Smooth muscle cell (in vitro differentiated cells): ENCODE data around the gene RIMBP2. TPM values are rescaled to one million over a fixed set of nuclear protein-coding genes. Genes with fewer than 3 reads are reported as not detected.

Experiments used
- DNase-seq: peaks from one replicate; lab custom pipeline; 2025; ENCODE audit not compliant: unreplicated experiment; lab: John Stamatoyannopoulos, UW
- H2AFZ ChIP-seq: fragments of 200-600 bp; sonication (generic); 2 replicates; pipeline ENCODE4 v1.6.0; 2016; ENCODE audit warnings: antibody characterized with exemption, low read depth, mild to moderate bottlenecking
- H3F3A ChIP-seq: fragments of 200-600 bp; sonication (generic); 2 replicates; pipeline ENCODE4 v1.6.0; 2017; ENCODE audit warnings: antibody characterized with exemption, low read depth
- H3K27ac ChIP-seq: fragments of 200-600 bp; sonication (generic); 2 replicates; pipeline ENCODE4 v1.5.1; 2016; ENCODE audit warnings: low read depth, mild to moderate bottlenecking
- H3K27me3 ChIP-seq: fragments of 200-600 bp; sonication (generic); 2 replicates; pipeline ENCODE4 v1.6.1; 2016; ENCODE audit warnings: low read depth, mild to moderate bottlenecking
- H3K36me3 ChIP-seq: fragments of 200-600 bp; sonication (generic); 2 replicates; pipeline ENCODE4 v1.5.1; 2016; ENCODE audit warnings: low read depth
- H3K4me1 ChIP-seq: fragments of 200-600 bp; sonication (generic); 2 replicates; pipeline ENCODE4 v1.5.1; 2016; ENCODE audit warnings: low read depth
- H3K4me2 ChIP-seq: fragments of 200-600 bp; sonication (generic); 2 replicates; pipeline ENCODE4 v1.6.0; 2016; ENCODE audit warnings: mild to moderate bottlenecking
- H3K4me3 ChIP-seq: fragments of 200-600 bp; sonication (generic); 2 replicates; pipeline ENCODE4 v1.5.1; 2016; ENCODE audit warnings: mild to moderate bottlenecking
- H3K79me2 ChIP-seq: fragments of 200-600 bp; sonication (generic); 2 replicates; pipeline ENCODE4 v1.6.0; 2016; ENCODE audit warnings: low read depth, mild to moderate bottlenecking
- H3K9ac ChIP-seq: fragments of 200-600 bp; sonication (generic); 2 replicates; pipeline ENCODE4 v1.6.0; 2016; ENCODE audit warnings: low read depth
- H3K9me3 ChIP-seq: fragments of 200-600 bp; sonication (generic); replicated peaks from 2 replicates; pipeline ENCODE4 v1.5.1; 2016; ENCODE audit warnings: low read depth
- H4K20me1 ChIP-seq: fragments of 200-600 bp; sonication (generic); 2 replicates; pipeline ENCODE4 v1.6.0; 2016; ENCODE audit warnings: low read depth
- WGBS: methylation state at CpG from one replicate; pipeline ENCODE4 v1.1.7; 2016; ENCODE audit warnings: low lambda C conversion rate; 5-methylcytosine and 5-hydroxymethylcytosine counted together
- polyA plus RNA-seq: library from polyadenylated mRNA; unstranded; fragments of >200 nt; fragmentation: Nextera tagmentation; extraction: Ambion mirVana; gene quantifications from 2 replicates; pipeline ENCODE4 v1.2.1, GENCODE V29; 2016
- total RNA-seq: library from RNA; depleted of rRNA; stranded (reverse); fragments of >200 nt; gene quantifications from 2 replicates; pipeline ENCODE4 v1.2.3, GENCODE V29; 2014
- TF ChIP-seq, protein P1 (sequence below): fragments of 200-600 bp; sonication (generic); IDR thresholded peaks from 2 replicates; pipeline ENCODE4 v1.5.1; 2017; ENCODE audit warnings: borderline replicate concordance, mild to moderate bottlenecking, antibody characterized with exemption; ENCODE audit not compliant: insufficient read depth, poor library complexity, severe bottlenecking

Gene RIMBP2
- total and polyA plus RNA-seq, 2 experiments from 2014 or later, result 2.3 TPM; not detected in 1

DNA sequence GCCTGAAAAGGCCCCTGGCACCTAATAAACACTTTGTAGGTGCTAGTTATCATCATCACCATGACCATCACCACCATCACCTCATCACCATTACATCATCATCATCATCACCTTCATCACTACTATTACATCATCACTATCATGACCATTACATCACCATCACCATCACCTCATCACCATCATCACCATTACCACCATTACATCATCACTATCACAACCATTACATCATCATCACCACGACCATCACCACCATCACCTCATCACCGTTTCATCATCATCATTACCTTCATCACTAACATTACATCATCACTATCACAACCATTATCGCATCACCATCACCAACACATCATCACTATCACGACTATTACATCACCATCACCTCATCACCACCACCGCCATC is 132.8 kb downstream of the RIMBP2 start:
- no peak overlapping the region for H2AFZ ChIP-seq
- no peaks in the 10 kb centered on the region for H3K79me2 ChIP-seq
- no peak overlapping the region for H3K27ac ChIP-seq
- H3K27me3 ChIP-seq, result no peaks in the 10 kb centered on the region
- H4K20me1 ChIP-seq, result no peaks in the 10 kb centered on the region
- no peaks in the 10 kb centered on the region for H3K9me3 ChIP-seq
- 76% methylated on average over 5 of the region's 5 CpGs for WGBS
- TF ChIP-seq, protein P1, sequence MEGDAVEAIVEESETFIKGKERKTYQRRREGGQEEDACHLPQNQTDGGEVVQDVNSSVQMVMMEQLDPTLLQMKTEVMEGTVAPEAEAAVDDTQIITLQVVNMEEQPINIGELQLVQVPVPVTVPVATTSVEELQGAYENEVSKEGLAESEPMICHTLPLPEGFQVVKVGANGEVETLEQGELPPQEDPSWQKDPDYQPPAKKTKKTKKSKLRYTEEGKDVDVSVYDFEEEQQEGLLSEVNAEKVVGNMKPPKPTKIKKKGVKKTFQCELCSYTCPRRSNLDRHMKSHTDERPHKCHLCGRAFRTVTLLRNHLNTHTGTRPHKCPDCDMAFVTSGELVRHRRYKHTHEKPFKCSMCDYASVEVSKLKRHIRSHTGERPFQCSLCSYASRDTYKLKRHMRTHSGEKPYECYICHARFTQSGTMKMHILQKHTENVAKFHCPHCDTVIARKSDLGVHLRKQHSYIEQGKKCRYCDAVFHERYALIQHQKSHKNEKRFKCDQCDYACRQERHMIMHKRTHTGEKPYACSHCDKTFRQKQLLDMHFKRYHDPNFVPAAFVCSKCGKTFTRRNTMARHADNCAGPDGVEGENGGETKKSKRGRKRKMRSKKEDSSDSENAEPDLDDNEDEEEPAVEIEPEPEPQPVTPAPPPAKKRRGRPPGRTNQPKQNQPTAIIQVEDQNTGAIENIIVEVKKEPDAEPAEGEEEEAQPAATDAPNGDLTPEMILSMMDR, result no peak
- no peak overlapping the region for H3K4me3 ChIP-seq
- no peak overlapping the region for H3K9ac ChIP-seq
- H3K4me1 ChIP-seq, result no peaks in the 10 kb centered on the region
- H3K4me2 ChIP-seq, result no peak overlapping the region
- DNase-seq, result no peak
- H3K36me3 ChIP-seq, result no peaks in the 10 kb centered on the region
- no peaks in the 10 kb centered on the region for H3F3A ChIP-seq

DNA sequence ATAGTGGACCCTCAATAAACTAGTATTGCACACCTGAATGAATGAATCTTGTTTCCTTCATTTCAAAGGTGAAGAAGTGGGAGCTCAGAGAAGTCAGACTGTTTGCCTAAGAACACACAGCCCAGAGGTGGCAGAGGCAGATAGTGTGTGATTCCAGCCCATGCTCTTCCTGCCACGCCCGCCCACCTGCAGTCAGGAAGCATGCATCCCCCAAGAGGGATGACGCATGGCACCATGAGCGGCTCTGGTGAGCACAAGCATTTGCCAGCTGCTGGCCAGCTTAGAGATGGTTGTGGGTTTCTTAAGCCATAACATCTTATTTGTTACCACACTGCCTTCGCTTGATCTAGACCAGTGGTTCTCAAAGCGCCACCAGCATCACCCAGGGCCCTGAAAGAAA is 133.8 kb downstream of the RIMBP2 start:
- Histone ChIP-seq H3K79me2 (no peaks in the 10 kb centered on the region), H3K9me3 (no peaks in the 10 kb centered on the region), H4K20me1 (no peaks in the 10 kb centered on the region), H3K4me1 (no peaks in the 10 kb centered on the region), H3K27me3 (no peaks in the 10 kb centered on the region), H3F3A (no peaks in the 10 kb centered on the region), H3K27ac (no peak overlapping the region), H3K9ac (no peak overlapping the region), H3K4me3 (no peak overlapping the region), H3K4me2 (no peak overlapping the region), H2AFZ (no peak overlapping the region), H3K36me3 (no peaks in the 10 kb centered on the region)
- WGBS, result 89% methylated on average over 6 of the region's 6 CpGs
- TF ChIP-seq, protein P1, result no peak
- no peak for DNase-seq

DNA sequence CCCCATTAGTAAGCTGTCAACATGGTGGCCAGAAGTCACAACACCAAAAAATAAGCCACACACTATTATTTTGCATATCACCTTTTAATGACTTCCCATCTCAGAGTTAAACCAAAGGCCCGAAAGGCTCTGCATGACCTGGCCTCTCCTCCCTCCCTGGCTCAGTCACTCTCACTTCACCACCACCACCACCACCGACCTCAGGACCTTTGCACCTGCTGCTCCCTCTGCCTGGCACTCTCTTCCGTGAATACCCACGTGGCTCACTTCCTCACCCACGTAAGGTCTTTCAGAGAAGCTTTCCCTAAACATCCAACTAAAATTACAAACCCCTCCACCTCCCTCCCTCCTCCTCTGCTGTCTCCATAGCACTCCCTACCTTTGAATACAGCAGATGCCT is 134.3 kb downstream of the RIMBP2 start:
- H3K27me3 ChIP-seq, result no peaks in the 10 kb centered on the region
- DNase-seq, result no peak
- H4K20me1 ChIP-seq, result no peaks in the 10 kb centered on the region
- no peaks in the 10 kb centered on the region for H3F3A ChIP-seq
- WGBS, result 79% methylated on average over 5 of the region's 5 CpGs
- no peak overlapping the region for H3K9ac ChIP-seq
- H3K4me2 ChIP-seq, result no peak overlapping the region
- H3K4me3 ChIP-seq, result no peak overlapping the region
- H3K4me1 ChIP-seq, result no peaks in the 10 kb centered on the region
- H2AFZ ChIP-seq, result no peak overlapping the region
- no peaks in the 10 kb centered on the region for H3K79me2 ChIP-seq
- TF ChIP-seq, protein P1, result no peak
- H3K27ac ChIP-seq, result no peak overlapping the region
- no peaks in the 10 kb centered on the region for H3K36me3 ChIP-seq
- no peaks in the 10 kb centered on the region for H3K9me3 ChIP-seq

DNA sequence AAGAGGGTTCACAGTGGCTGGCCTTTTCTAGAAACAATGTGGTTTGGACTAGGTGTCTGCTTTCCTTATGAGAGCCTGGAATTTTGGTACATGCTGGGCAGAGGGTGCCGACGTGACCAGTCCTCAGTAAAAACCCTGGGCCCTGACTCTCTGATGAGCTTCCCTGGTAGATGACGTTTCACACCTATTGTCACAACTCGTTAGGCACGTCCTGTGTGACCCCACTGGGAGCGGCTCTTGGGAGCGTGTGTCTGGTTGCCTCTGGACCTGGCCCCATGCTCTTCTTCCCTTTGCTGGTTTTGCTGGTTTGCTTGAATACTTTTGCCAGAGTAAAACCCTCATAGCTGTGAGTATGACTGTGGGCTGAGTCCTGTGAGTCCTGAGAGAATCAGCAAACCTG is 136.9 kb downstream of the RIMBP2 start:
- no peaks in the 10 kb centered on the region for H3K27me3 ChIP-seq
- H3K9me3 ChIP-seq, result no peaks in the 10 kb centered on the region
- H3K4me1 ChIP-seq, result no peaks in the 10 kb centered on the region
- no peak overlapping the region for H3K4me3 ChIP-seq
- no peak for DNase-seq
- no peaks in the 10 kb centered on the region for H3K79me2 ChIP-seq
- H3F3A ChIP-seq, result no peaks in the 10 kb centered on the region
- H3K9ac ChIP-seq, result no peak overlapping the region
- TF ChIP-seq, protein P1, result no peak
- H3K36me3 ChIP-seq, result no peaks in the 10 kb centered on the region
- no peak overlapping the region for H3K27ac ChIP-seq
- no peak overlapping the region for H2AFZ ChIP-seq
- H3K4me2 ChIP-seq, result no peak overlapping the region
- no peaks in the 10 kb centered on the region for H4K20me1 ChIP-seq
- 65% methylated on average over 7 of the region's 7 CpGs for WGBS
